Muscle layer of colon (tissue), 2 donors: Measurements from ENCODE around the gene MTMR3.

Source experiments
- H3K27ac ChIP-seq: one replicate; pipeline ENCODE4 v1.7.0; 2013; ENCODE audit warnings: low read depth, mild to moderate bottlenecking, low read length, moderate library complexity
- H3K27me3 ChIP-seq, 2 donors: one replicate each; pipeline ENCODE4 v1.7.0; 2013; ENCODE audit warnings: low read length in 2 of 2, mild to moderate bottlenecking in 2 of 2; ENCODE audit not compliant: insufficient read depth in 2 of 2, control insufficient read depth in 1 of 2
- H3K36me3 ChIP-seq: one replicate; pipeline ENCODE4 v1.7.0; 2013; ENCODE audit warnings: mild to moderate bottlenecking, low read length; ENCODE audit not compliant: insufficient read depth
- H3K4me1 ChIP-seq: one replicate; pipeline ENCODE4 v1.7.0; 2013; ENCODE audit warnings: mild to moderate bottlenecking, low read length; ENCODE audit not compliant: insufficient read depth
- H3K4me3 ChIP-seq, 2 donors: one replicate each; pipeline ENCODE4 v1.7.0; 2013; ENCODE audit warnings: low read length in 2 of 2, low read depth in 1 of 2, mild to moderate bottlenecking in 1 of 2, moderate library complexity in 1 of 2
- H3K9ac ChIP-seq: one replicate; pipeline ENCODE4 v1.7.0; 2013; ENCODE audit warnings: low read length
- H3K9me3 ChIP-seq: one replicate; pipeline ENCODE4 v1.7.0; 2013; ENCODE audit warnings: mild to moderate bottlenecking, low read length
- donor health status: abdominal sarcoma.
- donor health status: Adenocarcinoma of cecum.

The MTMR3 gene

DNA sequence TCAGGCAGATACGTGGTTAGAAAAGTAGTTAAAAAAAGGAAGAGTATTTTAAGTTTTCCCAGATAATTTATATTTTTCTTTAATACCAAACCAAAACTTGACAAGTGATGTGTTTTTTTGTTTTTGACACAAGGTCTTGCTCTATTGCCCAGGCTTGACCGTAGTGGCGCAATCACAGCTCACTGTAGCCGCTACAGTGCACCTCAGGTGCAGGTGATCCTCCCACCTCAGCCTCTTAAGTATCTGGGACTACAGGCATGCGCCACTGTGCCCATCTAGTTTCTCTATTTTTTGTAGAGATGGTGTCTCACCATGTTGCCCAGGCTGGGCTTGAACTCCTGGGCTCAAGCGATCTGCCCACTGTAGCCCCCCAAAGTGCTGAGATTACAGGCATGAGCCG, 92.5 kb downstream of the MTMR3 start:
- Histone ChIP-seq H3K4me3 (no peak overlapping the region), H3K27me3 (no peaks in the 10 kb centered on the region), H3K27ac (no peak overlapping the region), H3K4me1 (peaks cover 11% of the 10 kb centered on the region), H3K36me3 (peaks cover 18% of the 10 kb centered on the region), H3K9ac (no peak overlapping the region), H3K9me3 (no peaks in the 10 kb centered on the region)

- Histone ChIP-seq H3K9ac (no peak overlapping the region), H3K9me3 (no peaks in the 10 kb centered on the region), H3K27me3 (no peaks in the 10 kb centered on the region), H3K27ac (no peak overlapping the region), H3K4me3 (no peak overlapping the region), H3K36me3 (peaks cover 18% of the 10 kb centered on the region), H3K4me1 (peaks cover 8% of the 10 kb centered on the region)
Observed at GRCh38 chr22:29977107-29977506, 94.1 kb downstream of the MTMR3 start.

- no peaks in the 10 kb centered on the region for H3K4me1 ChIP-seq
- H3K9me3 ChIP-seq: no peaks in the 10 kb centered on the region
- peaks cover 18% of the 10 kb centered on the region for H3K36me3 ChIP-seq
- no peak overlapping the region for H3K27ac ChIP-seq
- H3K27me3 ChIP-seq: no peaks in the 10 kb centered on the region
- no peak overlapping the region for H3K9ac ChIP-seq
- H3K4me3 ChIP-seq: no peak overlapping the region
Observed at GRCh38 chr22:29979777-29980321, 96.9 kb downstream of the MTMR3 start.

DNA sequence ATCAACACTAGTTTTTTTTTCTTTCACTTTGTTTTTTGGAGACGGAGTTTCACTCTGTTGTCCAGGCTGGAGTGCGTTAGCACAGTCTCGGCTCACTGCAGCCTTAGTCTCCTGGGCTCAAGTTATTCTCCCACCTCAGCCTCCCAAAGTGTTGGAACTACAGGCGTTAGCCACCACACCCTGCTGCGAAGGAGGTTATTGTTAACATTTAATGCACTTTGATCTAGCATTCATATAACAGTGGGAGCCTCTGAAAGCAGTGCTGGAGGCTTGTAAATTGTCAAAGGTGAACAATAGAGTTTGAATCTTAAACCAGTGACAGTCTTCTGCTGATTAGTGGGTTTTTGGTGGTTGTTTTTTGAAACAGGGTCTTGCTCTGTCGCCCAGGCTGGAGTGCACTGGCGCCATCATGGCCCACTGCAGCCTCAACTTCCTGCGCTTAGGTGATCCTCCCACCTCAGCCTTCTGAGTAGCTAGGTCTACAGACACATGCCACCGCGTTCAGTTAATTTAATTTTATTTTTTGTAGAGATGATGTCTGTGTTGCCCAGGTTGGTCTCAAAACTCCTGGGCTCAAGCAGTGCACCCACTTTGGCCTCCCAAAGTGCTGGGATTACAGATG, 100.4 kb downstream of the MTMR3 start:
- Histone ChIP-seq H3K27me3 (no peaks in the 10 kb centered on the region), H3K27ac (no peak overlapping the region), H3K36me3 (peaks cover 22% of the 10 kb centered on the region), H3K4me1 (no peaks in the 10 kb centered on the region), H3K4me3 (no peak overlapping the region), H3K9ac (no peak overlapping the region), H3K9me3 (no peaks in the 10 kb centered on the region)

GRCh38 chr22:29985912-29986311, 102.9 kb downstream of the MTMR3 start:
- H3K9me3 ChIP-seq: no peaks in the 10 kb centered on the region
- no peak overlapping the region for H3K9ac ChIP-seq
- no peaks in the 10 kb centered on the region for H3K4me1 ChIP-seq
- peaks cover 15% of the 10 kb centered on the region for H3K36me3 ChIP-seq
- H3K27ac ChIP-seq: no peak overlapping the region
- no peaks in the 10 kb centered on the region for H3K27me3 ChIP-seq
- no peak overlapping the region for H3K4me3 ChIP-seq

- Histone ChIP-seq H3K4me3 (no peak overlapping the region), H3K9ac (no peak overlapping the region), H3K27me3 (no peaks in the 10 kb centered on the region), H3K9me3 (no peaks in the 10 kb centered on the region), H3K27ac (no peak overlapping the region), H3K36me3 (peaks cover 24% of the 10 kb centered on the region), H3K4me1 (no peaks in the 10 kb centered on the region)
Observed at GRCh38 chr22:29987137-29987536, 104.2 kb downstream of the MTMR3 start.

DNA sequence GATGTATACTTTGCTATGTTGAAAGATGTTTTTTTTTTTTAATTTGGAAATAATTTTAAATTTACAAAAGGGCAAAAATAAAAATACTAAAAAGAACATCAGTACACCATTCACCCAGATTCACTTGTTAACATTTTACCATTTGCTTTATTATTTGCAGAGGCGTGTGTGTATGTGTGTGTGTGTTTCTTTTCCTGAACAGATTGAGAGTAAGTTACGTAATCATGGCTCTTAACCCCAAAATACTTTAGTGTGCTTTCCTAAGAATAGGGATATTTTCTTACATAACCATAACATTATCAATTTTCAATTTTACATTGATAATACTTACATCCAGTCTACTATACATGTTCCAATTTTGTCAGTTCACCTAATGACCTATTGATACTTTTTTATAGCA, 105.7 kb downstream of the MTMR3 start:
- peaks cover 36% of the 10 kb centered on the region for H3K36me3 ChIP-seq
- H3K4me1 ChIP-seq: no peaks in the 10 kb centered on the region
- H3K4me3 ChIP-seq: no peak overlapping the region
- no peaks in the 10 kb centered on the region for H3K9me3 ChIP-seq
- H3K27me3 ChIP-seq: no peaks in the 10 kb centered on the region
- no peak overlapping the region for H3K9ac ChIP-seq
- H3K27ac ChIP-seq: no peak overlapping the region

DNA sequence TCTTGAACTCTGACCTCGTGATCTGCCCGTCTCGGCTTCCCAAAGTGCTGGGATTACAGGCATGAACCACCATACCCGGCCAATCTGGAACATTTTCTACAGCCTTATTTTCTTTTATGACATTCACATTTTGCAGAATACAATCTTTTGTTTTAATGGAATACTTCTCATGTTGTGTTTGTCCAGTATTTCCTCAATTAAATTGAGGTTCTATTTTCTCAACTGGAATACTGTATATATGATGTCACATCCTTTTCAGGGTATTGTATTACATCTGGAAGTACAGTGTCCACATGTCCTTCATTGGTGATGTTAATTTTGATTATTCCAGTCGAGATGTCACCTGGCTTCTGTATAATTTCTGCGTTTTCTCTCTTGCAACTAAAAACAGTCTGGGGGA, 106.5 kb downstream of the MTMR3 start:
- no peaks in the 10 kb centered on the region for H3K9me3 ChIP-seq
- no peak overlapping the region for H3K4me3 ChIP-seq
- no peaks in the 10 kb centered on the region for H3K4me1 ChIP-seq
- H3K27ac ChIP-seq: no peak overlapping the region
- no peak overlapping the region for H3K9ac ChIP-seq
- no peaks in the 10 kb centered on the region for H3K27me3 ChIP-seq
- peaks cover 39% of the 10 kb centered on the region for H3K36me3 ChIP-seq

GRCh38 chr22:29992341-29993275, 109.6 kb downstream of the MTMR3 start:
- Histone ChIP-seq H3K36me3 (peaks cover 32% of the 10 kb centered on the region), H3K9ac (no peak overlapping the region), H3K27ac (no peak overlapping the region), H3K4me1 (peaks cover 12% of the 10 kb centered on the region), H3K4me3 (no peak overlapping the region), H3K9me3 (no peaks in the 10 kb centered on the region), H3K27me3 (no peaks in the 10 kb centered on the region)

DNA sequence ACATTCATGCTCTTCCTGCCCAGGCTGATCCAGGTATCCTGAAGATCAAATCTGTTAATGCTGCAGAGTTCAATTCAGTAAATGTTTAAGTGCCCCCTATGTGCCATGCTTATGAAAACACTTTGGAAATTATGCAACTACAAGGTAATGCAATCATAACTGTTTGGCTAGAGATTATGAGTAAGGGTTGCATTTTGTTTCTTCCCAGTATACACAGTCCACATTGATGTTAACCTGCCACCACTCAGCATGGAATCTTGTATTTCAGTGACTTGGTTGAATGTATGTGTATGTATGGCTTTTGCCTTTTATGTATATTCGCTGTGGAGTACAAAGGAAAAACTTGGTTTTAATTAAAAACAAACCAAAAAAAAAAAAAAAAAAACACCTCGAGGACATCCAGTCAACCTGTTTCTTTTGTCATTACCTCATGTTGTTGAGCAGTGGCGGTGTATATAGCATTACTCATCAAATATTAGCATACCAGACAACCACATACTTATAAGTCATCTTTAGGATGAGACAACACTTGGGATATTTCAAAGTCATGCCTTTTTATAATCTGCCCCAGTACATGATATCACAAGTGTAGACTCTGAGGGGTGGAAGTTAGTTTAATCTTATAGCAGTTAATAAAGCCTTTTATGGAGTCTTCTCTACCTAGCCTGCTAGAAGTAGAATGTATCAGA, 111.2 kb downstream of the MTMR3 start:
- H3K36me3 ChIP-seq: peaks cover 37% of the 10 kb centered on the region
- H3K4me3 ChIP-seq: no peak overlapping the region
- no peaks in the 10 kb centered on the region for H3K9me3 ChIP-seq
- no peak overlapping the region for H3K9ac ChIP-seq
- no peak overlapping the region for H3K27ac ChIP-seq
- H3K4me1 ChIP-seq: peaks cover 17% of the 10 kb centered on the region
- no peaks in the 10 kb centered on the region for H3K27me3 ChIP-seq

GRCh38 chr22:29994943-29995342, 112.0 kb downstream of the MTMR3 start:
- H3K4me3 ChIP-seq: no peak overlapping the region
- H3K36me3 ChIP-seq: peaks cover 36% of the 10 kb centered on the region
- H3K9me3 ChIP-seq: no peaks in the 10 kb centered on the region
- no peak overlapping the region for H3K9ac ChIP-seq
- H3K4me1 ChIP-seq: peaks cover 17% of the 10 kb centered on the region
- no peak overlapping the region for H3K27ac ChIP-seq
- H3K27me3 ChIP-seq: no peaks in the 10 kb centered on the region
